ENCODE results near the gene IMMP2L. TPM values are rescaled to one million over a fixed set of nuclear protein-coding genes. Genes with fewer than 3 reads are reported as not detected.

IMMP2L gene
- total and polyA plus RNA-seq, 2 of the 8 experiments (the other 6 are each of a cell fraction or from before 2014, with no cell fraction given): 2.3 to 10.1 TPM

DNA sequence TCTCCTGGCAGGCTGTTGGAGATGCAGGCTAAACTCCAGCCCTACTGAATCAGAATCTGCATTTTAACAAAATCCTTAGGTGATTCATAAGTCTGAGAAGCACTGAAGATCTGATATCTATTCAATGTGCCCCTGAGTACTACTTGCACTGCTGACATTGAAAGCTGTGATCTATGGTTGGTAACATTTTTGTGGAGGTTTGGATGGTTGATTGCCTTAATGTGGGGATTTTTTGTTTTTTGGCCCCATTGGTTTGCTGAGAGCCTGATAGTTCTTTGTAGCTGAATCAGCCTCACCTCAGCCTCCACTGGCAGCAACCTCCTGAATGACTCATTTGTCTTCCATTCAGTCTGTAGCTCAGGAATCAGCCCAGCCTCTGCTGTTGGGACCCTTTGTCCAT is 486.1 kb downstream of the IMMP2L start (continued):
- TF ChIP-seq ZNF274 (IDR thresholded peaks at IDR 0.05; ENCODE audit: borderline replicate concordance, extremely low read depth, low read length): no peak

All from H1 (cell line).